ENCODE measurements around the gene RFC5.
"Not testable (repeated sequence)": the region's sequence is repeated elsewhere in the genome, so short reads cannot be mapped to it uniquely, and the experiment has no call there.

The RFC5 gene

GRCh38 chr12:118015944-118016343, 559 bp upstream of the RFC5 start:
- DNase-seq = no peak

- DNase-seq = no peak
Observed at GRCh38 chr12:118017926-118018325, 1.4 kb downstream of the RFC5 start.

GRCh38 chr12:118020036-118020435, 3.5 kb downstream of the RFC5 start:
- DNase-seq = no peak

GRCh38 chr12:118022097-118022727, 5.7 kb downstream of the RFC5 start:
- not testable (repeated sequence) for DNase-seq

- no peak for DNase-seq
Observed at GRCh38 chr12:118022728-118023109, 6.2 kb downstream of the RFC5 start.

GRCh38 chr12:118023301-118023860, 6.9 kb downstream of the RFC5 start:
- no peak for DNase-seq

- no peak for DNase-seq
Observed at GRCh38 chr12:118025168-118025567, 8.7 kb downstream of the RFC5 start.

GRCh38 chr12:118029166-118029565, 12.7 kb downstream of the RFC5 start:
- no peak for DNase-seq

- no peak for DNase-seq
Observed at GRCh38 chr12:118032188-118032587, 15.7 kb downstream of the RFC5 start.

GRCh38 chr12:118033323-118033722, 16.8 kb downstream of the RFC5 start:
- no peak for DNase-seq

- DNase-seq = no peak
Observed at GRCh38 chr12:118033902-118034301, 17.4 kb downstream of the RFC5 start.

- DNase-seq = no peak
Observed at GRCh38 chr12:118034429-118035189, 18.1 kb downstream of the RFC5 start.

GRCh38 chr12:118035190-118036041, 18.9 kb downstream of the RFC5 start:
- no peak for DNase-seq

- DNase-seq = no peak
Observed at GRCh38 chr12:118036672-118037411, 20.3 kb downstream of the RFC5 start.

- no peak for DNase-seq
Observed at GRCh38 chr12:118038137-118038536, 21.6 kb downstream of the RFC5 start.

GRCh38 chr12:118042091-118042490, 25.6 kb downstream of the RFC5 start:
- DNase-seq = no peak

GRCh38 chr12:118044075-118044474, 27.6 kb downstream of the RFC5 start:
- no peak for DNase-seq

- no peak for DNase-seq
Observed at GRCh38 chr12:118044577-118044976, 28.1 kb downstream of the RFC5 start.

GRCh38 chr12:118046430-118046829, 29.9 kb downstream of the RFC5 start:
- no peak for DNase-seq

- no peak for DNase-seq
Observed at GRCh38 chr12:118050972-118051910, 34.7 kb downstream of the RFC5 start.

- no peak for DNase-seq
Observed at GRCh38 chr12:118052324-118053070, 36.0 kb downstream of the RFC5 start.
